HepG2 (cell line): ENCODE measurements around the gene PRKAG1. TPM values are rescaled to one million over a fixed set of nuclear protein-coding genes. Genes with fewer than 3 reads are reported as not detected.

Experiments
- BRCA1 ChIP-seq: sonication (generic); formaldehyde crosslinking; IDR thresholded peaks from 2 replicates; pipeline ENCODE4 v1.4.0; 2020; ENCODE audit warnings: missing genetic modification reagents
- CREM ChIP-seq, 2 experiments: sonication (generic) in 1 of 2; formaldehyde crosslinking in 1 of 2; IDR thresholded peaks; 2 replicates each; pipeline versions ENCODE4 v1.4.0 to v1.6.1; 2016 to 2020; ENCODE audit warnings: antibody characterized with exemption in 1 of 2, mild to moderate bottlenecking in 1 of 2, missing genetic modification reagents in 1 of 2
- ELF4 ChIP-seq: sonication (generic); formaldehyde crosslinking; IDR thresholded peaks from 2 replicates; pipeline ENCODE4 v1.5.0; 2020; ENCODE audit warnings: missing genetic modification reagents, mild to moderate bottlenecking, moderate library complexity, borderline replicate concordance
- HCFC1 ChIP-seq: fragments of 150-350 bp; IDR thresholded peaks from 2 replicates; pipeline ENCODE4 v1.6.1; 2014; ENCODE audit warnings: low read depth, low read length
- HNRNPL ChIP-seq: fragments of 200-400 bp; formaldehyde crosslinking; IDR thresholded peaks from 2 replicates; pipeline ENCODE4 v1.6.1; 2017; ENCODE audit warnings: mild to moderate bottlenecking, low read depth, low read length
- KAT7 ChIP-seq: IDR thresholded peaks from 2 replicates; pipeline ENCODE4 v1.6.1; 2018; ENCODE audit warnings: borderline replicate concordance, missing compliant biosample characterization
- KLF12 ChIP-seq: sonication (generic); formaldehyde crosslinking; IDR thresholded peaks from 2 replicates; pipeline ENCODE4 v1.4.0; 2020; ENCODE audit warnings: missing genetic modification reagents, borderline replicate concordance
- KMT2B ChIP-seq: IDR thresholded peaks from 2 replicates; pipeline ENCODE4 v1.6.1; 2016; ENCODE audit warnings: missing genetic modification reagents, missing compliant biosample characterization
- NR2F2 ChIP-seq: IDR thresholded peaks from 2 replicates; pipeline ENCODE4 v1.6.1; 2012; ENCODE audit warnings: low read depth, inconsistent platforms, borderline replicate concordance
- RXRB ChIP-seq: IDR thresholded peaks from 2 replicates; pipeline ENCODE4 v1.6.1; 2016; ENCODE audit warnings: borderline replicate concordance, missing genetic modification reagents, missing compliant biosample characterization
- SNAI1 ChIP-seq: sonication (generic); formaldehyde crosslinking; IDR thresholded peaks from 2 replicates; pipeline ENCODE4 v1.5.0; 2020; ENCODE audit warnings: mild to moderate bottlenecking, missing genetic modification reagents, borderline replicate concordance
- TBX3 ChIP-seq: fragments of 450-650 bp; IDR thresholded peaks from 2 replicates; pipeline ENCODE4 v1.6.1; 2017; ENCODE audit warnings: antibody characterized with exemption, mild to moderate bottlenecking, inconsistent platforms, borderline replicate concordance
- TMF1 ChIP-seq: sonication (generic); formaldehyde crosslinking; IDR thresholded peaks from 2 replicates; pipeline ENCODE4 v1.8.1; 2022; ENCODE audit warnings: low read depth, missing genetic modification reagents
- ZFP41 ChIP-seq: sonication (generic); formaldehyde crosslinking; IDR thresholded peaks from 2 replicates; pipeline ENCODE4 v1.4.0; 2020; ENCODE audit warnings: mild to moderate bottlenecking, missing genetic modification reagents, borderline replicate concordance
- ZFP82 ChIP-seq: sonication (generic); formaldehyde crosslinking; IDR thresholded peaks from 2 replicates; pipeline ENCODE4 v1.5.1; 2020; ENCODE audit warnings: mild to moderate bottlenecking, missing genetic modification reagents, borderline replicate concordance
- ZMYM2 ChIP-seq: sonication (generic); formaldehyde crosslinking; IDR thresholded peaks from 2 replicates; pipeline ENCODE4 v1.8.0; 2022; ENCODE audit warnings: mild to moderate bottlenecking, missing genetic modification reagents
- ZMYM4 ChIP-seq: sonication (generic); formaldehyde crosslinking; IDR thresholded peaks from 2 replicates; pipeline ENCODE4 v1.8.1; 2023; ENCODE audit warnings: mild to moderate bottlenecking, missing genetic modification reagents
- ZNF17 ChIP-seq: sonication (generic); formaldehyde crosslinking; IDR thresholded peaks from 2 replicates; pipeline ENCODE4 v1.5.0; 2020; ENCODE audit warnings: mild to moderate bottlenecking, missing genetic modification reagents
- ZNF225 ChIP-seq: sonication (generic); formaldehyde crosslinking; IDR thresholded peaks from 2 replicates; pipeline ENCODE4 v1.4.0; 2020; ENCODE audit warnings: mild to moderate bottlenecking, missing genetic modification reagents
- ZNF253 ChIP-seq: sonication (generic); formaldehyde crosslinking; IDR thresholded peaks from 2 replicates; pipeline ENCODE4 v1.8.0; 2022; ENCODE audit warnings: mild to moderate bottlenecking, missing genetic modification reagents, borderline replicate concordance
- ZNF367 ChIP-seq: sonication (generic); formaldehyde crosslinking; IDR thresholded peaks from 2 replicates; pipeline ENCODE4 v1.4.0; 2020; ENCODE audit warnings: missing genetic modification reagents, borderline replicate concordance
- ZNF619 ChIP-seq: sonication (generic); formaldehyde crosslinking; IDR thresholded peaks from 2 replicates; pipeline ENCODE4 v1.4.0; 2020; ENCODE audit warnings: mild to moderate bottlenecking, missing genetic modification reagents
- polyA plus RNA-seq, 8 experiments: library from polyadenylated mRNA; depleted of rRNA in 3 of 8; stranded (reverse) in 7 of 8; unstranded in 1 of 8; fragments of >200 nt; fragmentation: Illumina TruSeq in 4 of 8; extraction: Trizol in 4 of 8; gene quantifications; 2 replicates each; pipeline versions ENCODE4 v1.2.1 to v1.2.3, GENCODE V29; 2011 to 2016; ENCODE audit warnings: low read depth in 4 of 8, missing spikeins in 1 of 8, mixed read lengths in 1 of 8; ENCODE audit not compliant: insufficient read depth in 1 of 8
- total RNA-seq, 5 experiments: library from RNA; depleted of rRNA; stranded (reverse); fragments of >200 nt; fragmentation: Illumina TruSeq; extraction: Trizol; gene quantifications; 2 replicates each; pipeline ENCODE4 v1.2.3, GENCODE V29; 2016; ENCODE audit warnings: low read depth in 1 of 5
- TF ChIP-seq, protein P1 (sequence below): sonication (generic); formaldehyde crosslinking; IDR thresholded peaks from 2 replicates; pipeline ENCODE4 v1.4.0; 2020; ENCODE audit warnings: mild to moderate bottlenecking, missing genetic modification reagents, borderline replicate concordance
- TF ChIP-seq, protein P2 (sequence below): conservative IDR thresholded peaks from 2 replicates; pipeline ENCODE4 v1.6.1; 2018; ENCODE audit warnings: missing genetic modification reagents
- TF ChIP-seq, protein P3 (sequence below): sonication (generic); formaldehyde crosslinking; IDR thresholded peaks from 2 replicates; pipeline ENCODE4 v1.5.1; 2020; ENCODE audit warnings: missing genetic modification reagents, mild to moderate bottlenecking, borderline replicate concordance

The PRKAG1 gene
- total and polyA plus RNA-seq, 2 of the 13 experiments (the other 11 are each of a cell fraction or from before 2014, with no cell fraction given) = 26.1 to 32.8 TPM

DNA sequence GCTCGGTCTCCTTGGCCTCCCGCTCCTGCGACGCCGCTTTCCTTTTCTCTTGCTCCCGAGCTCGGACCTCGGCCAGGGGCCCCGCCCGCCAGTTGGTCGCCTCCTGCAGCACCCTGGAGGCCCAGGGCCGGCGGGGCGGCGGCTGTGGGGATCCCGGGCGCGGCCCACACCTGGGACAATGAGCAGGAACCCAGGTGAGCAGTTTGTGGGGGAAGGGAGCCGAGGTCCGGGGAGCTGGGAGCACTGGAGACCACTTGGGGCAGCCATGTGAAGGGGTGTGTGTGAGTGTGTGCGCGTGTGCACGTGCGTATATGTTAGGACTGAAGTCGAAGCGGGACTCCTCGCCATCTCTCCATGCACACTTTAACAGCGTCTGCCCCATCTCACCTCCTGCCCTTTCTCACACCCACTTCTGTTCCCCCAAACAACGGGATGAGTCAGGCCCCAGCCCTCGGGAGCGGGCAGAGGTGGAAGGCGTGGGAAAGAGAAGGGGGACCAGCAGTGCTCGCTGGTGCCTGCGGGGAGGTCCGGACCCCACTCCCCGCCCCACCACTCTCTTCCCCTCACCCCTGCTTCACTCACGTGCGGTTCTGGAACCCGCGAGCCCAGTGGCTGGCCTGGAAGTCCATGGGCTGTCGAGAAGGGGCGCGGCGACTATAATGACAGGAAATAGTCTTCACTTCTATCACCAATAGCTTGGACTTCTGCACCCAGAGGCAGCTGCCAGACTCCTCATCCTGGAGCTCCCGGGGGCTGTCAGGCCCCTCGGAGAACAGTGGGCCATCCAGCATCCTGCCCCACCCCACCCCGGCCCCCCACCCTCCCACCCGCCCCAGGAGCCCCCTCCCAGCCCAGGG, 19.9 kb downstream of the PRKAG1 start (continued):
- TF ChIP-seq SNAI1 (CRISPR knock-in tag) (peak; percentile 86), KAT7 (no peak), RXRB (CRISPR knock-in tag) (no peak), ZNF17 (CRISPR knock-in tag) (0 out of 2 replicates have a peak, but pooled peaks have one; percentile 86), KLF12 (CRISPR knock-in tag) (0 out of 2 replicates have a peak, but pooled peaks have one; percentile 52), HNRNPL (no peak), ZFP82 (CRISPR knock-in tag) (no peak), ZFP41 (CRISPR knock-in tag) (peak; percentile 79; the same call in 1 of the 2 replicates), ELF4 (CRISPR knock-in tag) (no peak), TBX3 (no peak), ZNF619 (CRISPR knock-in tag) (no peak), KMT2B (CRISPR knock-in tag) (no peak), ZNF367 (CRISPR knock-in tag) (no peak), ZMYM4 (CRISPR knock-in tag) (no peak; the same call in 1 of the 2 replicates), ZMYM2 (CRISPR knock-in tag) (0 out of 2 replicates have a peak, but pooled peaks have one; percentile 29), NR2F2 (no peak), TMF1 (CRISPR knock-in tag) (peak; percentile 35; the same call in 1 of the 2 replicates), CREM (IDR thresholded peaks at IDR 0.05) (no peak), CREM (CRISPR knock-in tag; IDR thresholded peaks at IDR 0.05) (no peak), ZNF225 (peak; percentile 69; the same call in 1 of the 2 replicates), BRCA1 (CRISPR knock-in tag) (peak; percentile 52; the same call in 1 of the 2 replicates), HCFC1 (no peak), ZNF253 (CRISPR knock-in tag) (peak; percentile 97)
- TF ChIP-seq, protein P1, sequence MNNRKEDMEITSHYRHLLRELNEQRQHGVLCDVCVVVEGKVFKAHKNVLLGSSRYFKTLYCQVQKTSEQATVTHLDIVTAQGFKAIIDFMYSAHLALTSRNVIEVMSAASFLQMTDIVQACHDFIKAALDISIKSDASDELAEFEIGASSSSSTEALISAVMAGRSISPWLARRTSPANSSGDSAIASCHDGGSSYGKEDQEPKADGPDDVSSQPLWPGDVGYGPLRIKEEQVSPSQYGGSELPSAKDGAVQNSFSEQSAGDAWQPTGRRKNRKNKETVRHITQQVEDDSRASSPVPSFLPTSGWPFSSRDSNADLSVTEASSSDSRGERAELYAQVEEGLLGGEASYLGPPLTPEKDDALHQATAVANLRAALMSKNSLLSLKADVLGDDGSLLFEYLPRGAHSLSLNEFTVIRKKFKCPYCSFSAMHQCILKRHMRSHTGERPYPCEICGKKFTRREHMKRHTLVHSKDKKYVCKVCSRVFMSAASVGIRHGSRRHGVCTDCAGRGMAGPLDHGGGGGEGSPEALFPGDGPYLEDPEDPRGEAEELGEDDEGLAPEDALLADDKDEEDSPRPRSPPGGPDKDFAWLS = no peak
- TF ChIP-seq, protein P2, sequence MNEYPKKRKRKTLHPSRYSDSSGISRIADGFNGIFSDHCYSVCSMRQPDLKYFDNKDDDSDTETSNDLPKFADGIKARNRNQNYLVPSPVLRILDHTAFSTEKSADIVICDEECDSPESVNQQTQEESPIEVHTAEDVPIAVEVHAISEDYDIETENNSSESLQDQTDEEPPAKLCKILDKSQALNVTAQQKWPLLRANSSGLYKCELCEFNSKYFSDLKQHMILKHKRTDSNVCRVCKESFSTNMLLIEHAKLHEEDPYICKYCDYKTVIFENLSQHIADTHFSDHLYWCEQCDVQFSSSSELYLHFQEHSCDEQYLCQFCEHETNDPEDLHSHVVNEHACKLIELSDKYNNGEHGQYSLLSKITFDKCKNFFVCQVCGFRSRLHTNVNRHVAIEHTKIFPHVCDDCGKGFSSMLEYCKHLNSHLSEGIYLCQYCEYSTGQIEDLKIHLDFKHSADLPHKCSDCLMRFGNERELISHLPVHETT = peak; percentile 46; the same call in 1 of the 2 replicates
- TF ChIP-seq, protein P3, sequence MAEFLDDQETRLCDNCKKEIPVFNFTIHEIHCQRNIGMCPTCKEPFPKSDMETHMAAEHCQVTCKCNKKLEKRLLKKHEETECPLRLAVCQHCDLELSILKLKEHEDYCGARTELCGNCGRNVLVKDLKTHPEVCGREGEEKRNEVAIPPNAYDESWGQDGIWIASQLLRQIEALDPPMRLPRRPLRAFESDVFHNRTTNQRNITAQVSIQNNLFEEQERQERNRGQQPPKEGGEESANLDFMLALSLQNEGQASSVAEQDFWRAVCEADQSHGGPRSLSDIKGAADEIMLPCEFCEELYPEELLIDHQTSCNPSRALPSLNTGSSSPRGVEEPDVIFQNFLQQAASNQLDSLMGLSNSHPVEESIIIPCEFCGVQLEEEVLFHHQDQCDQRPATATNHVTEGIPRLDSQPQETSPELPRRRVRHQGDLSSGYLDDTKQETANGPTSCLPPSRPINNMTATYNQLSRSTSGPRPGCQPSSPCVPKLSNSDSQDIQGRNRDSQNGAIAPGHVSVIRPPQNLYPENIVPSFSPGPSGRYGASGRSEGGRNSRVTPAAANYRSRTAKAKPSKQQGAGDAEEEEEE (CRISPR knock-in tag) = no peak
